HEK293 (cell line): ENCODE measurements around the gene TEPSIN.

ENCODE experiments used
- YY1 ChIP-seq: fragments of 450-650 bp; formaldehyde crosslinking; IDR thresholded peaks from 2 replicates; pipeline ENCODE4 v1.5.1; 2018; ENCODE audit warnings: missing biosample characterization, missing genetic modification characterization
- TF ChIP-seq, protein P1 (sequence below): fragments of 450-650 bp; formaldehyde crosslinking; IDR thresholded peaks from 2 replicates; pipeline ENCODE4 v1.5.1; 2016; ENCODE audit warnings: missing biosample characterization, missing genetic modification characterization

DNA sequence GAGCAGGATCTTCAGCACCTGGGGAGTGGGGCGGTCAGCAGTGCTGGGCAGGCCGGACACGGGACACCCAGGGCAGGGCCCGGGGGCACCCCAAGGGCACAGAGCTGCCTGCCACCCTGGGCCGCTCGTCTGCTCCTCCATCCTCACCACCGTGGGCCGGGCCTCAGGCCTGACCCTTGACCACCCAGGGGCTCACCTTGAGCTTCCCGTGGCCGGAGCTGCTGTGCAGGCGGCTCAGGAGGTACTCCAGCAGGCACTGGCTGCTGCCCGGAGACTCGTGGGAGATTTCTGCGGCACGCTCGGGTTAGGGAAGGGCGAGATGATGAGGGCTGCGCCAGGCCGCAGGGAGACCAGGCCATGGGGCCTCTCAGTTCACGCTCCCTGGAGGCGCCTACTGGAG lies 2.1 kb downstream of the TEPSIN start:
- TF ChIP-seq, protein P1, sequence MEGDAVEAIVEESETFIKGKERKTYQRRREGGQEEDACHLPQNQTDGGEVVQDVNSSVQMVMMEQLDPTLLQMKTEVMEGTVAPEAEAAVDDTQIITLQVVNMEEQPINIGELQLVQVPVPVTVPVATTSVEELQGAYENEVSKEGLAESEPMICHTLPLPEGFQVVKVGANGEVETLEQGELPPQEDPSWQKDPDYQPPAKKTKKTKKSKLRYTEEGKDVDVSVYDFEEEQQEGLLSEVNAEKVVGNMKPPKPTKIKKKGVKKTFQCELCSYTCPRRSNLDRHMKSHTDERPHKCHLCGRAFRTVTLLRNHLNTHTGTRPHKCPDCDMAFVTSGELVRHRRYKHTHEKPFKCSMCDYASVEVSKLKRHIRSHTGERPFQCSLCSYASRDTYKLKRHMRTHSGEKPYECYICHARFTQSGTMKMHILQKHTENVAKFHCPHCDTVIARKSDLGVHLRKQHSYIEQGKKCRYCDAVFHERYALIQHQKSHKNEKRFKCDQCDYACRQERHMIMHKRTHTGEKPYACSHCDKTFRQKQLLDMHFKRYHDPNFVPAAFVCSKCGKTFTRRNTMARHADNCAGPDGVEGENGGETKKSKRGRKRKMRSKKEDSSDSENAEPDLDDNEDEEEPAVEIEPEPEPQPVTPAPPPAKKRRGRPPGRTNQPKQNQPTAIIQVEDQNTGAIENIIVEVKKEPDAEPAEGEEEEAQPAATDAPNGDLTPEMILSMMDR: no peak
- TF ChIP-seq YY1: no peak
